Activated CD4-positive, alpha-beta T cell treated with anti-CD3 and anti-CD28 coated beads for 1 hour (primary cell): ENCODE results near the gene FRMD5.

Experiments used
- DNase-seq: peaks from one replicate; pipeline ENCODE4 v3.0.0-alpha.2; 2020

FRMD5 gene

GRCh38 chr15:43919540-43920253, 275.4 kb downstream of the FRMD5 start:
- no peak for DNase-seq

- DNase-seq = no peak
These were observed 276.4 kb downstream of the FRMD5 start for GRCh38 chr15:43918717-43919116.

- DNase-seq = no peak
These were observed 278.8 kb downstream of the FRMD5 start for GRCh38 chr15:43916326-43916660.

GRCh38 chr15:43915631-43916325, 279.3 kb downstream of the FRMD5 start:
- DNase-seq = no peak

GRCh38 chr15:43913941-43914340, 281.1 kb downstream of the FRMD5 start:
- no peak for DNase-seq

GRCh38 chr15:43913026-43913780, 281.9 kb downstream of the FRMD5 start:
- DNase-seq = no peak

GRCh38 chr15:43912208-43912607, 282.9 kb downstream of the FRMD5 start:
- DNase-seq = no peak

GRCh38 chr15:43911235-43911781, 283.8 kb downstream of the FRMD5 start:
- no peak for DNase-seq

- no peak for DNase-seq
These were observed 286.5 kb downstream of the FRMD5 start for GRCh38 chr15:43908516-43909050.

GRCh38 chr15:43905755-43906154, 289.3 kb downstream of the FRMD5 start:
- no peak for DNase-seq

GRCh38 chr15:43903864-43904290, 291.2 kb downstream of the FRMD5 start:
- peak; percentile 15 for DNase-seq

- no peak for DNase-seq
These were observed 293.6 kb downstream of the FRMD5 start for GRCh38 chr15:43901495-43901894.

GRCh38 chr15:43900996-43901395, 294.1 kb downstream of the FRMD5 start:
- DNase-seq = no peak

- DNase-seq = no peak
These were observed 295.1 kb downstream of the FRMD5 start for GRCh38 chr15:43899928-43900327.

GRCh38 chr15:43898891-43899290, 296.2 kb downstream of the FRMD5 start:
- DNase-seq = no peak

- no peak for DNase-seq
These were observed 298.5 kb downstream of the FRMD5 start for GRCh38 chr15:43896543-43896942.

- no peak for DNase-seq
These were observed 299.5 kb downstream of the FRMD5 start for GRCh38 chr15:43895586-43895985.

GRCh38 chr15:43893956-43894355, 301.1 kb downstream of the FRMD5 start:
- no peak for DNase-seq

- DNase-seq = no peak
These were observed 306.0 kb downstream of the FRMD5 start for GRCh38 chr15:43889042-43889441.

GRCh38 chr15:43887901-43888300, 307.2 kb downstream of the FRMD5 start:
- no peak for DNase-seq

- no peak for DNase-seq
These were observed 308.5 kb downstream of the FRMD5 start for GRCh38 chr15:43886558-43886957.

GRCh38 chr15:43883571-43883970, 311.5 kb downstream of the FRMD5 start:
- DNase-seq = no peak

- DNase-seq = no peak
These were observed 313.1 kb downstream of the FRMD5 start for GRCh38 chr15:43881944-43882343.
